CD4-positive, alpha-beta T cell treated with Interleukin-4 for 1 hour (primary cell): ENCODE data around the gene ASCL5.

Source experiments
- DNase-seq, 2 donors: peaks; one replicate each; pipeline ENCODE4 v3.0.0-alpha.2; 2020 to 2022

Gene ASCL5

DNA sequence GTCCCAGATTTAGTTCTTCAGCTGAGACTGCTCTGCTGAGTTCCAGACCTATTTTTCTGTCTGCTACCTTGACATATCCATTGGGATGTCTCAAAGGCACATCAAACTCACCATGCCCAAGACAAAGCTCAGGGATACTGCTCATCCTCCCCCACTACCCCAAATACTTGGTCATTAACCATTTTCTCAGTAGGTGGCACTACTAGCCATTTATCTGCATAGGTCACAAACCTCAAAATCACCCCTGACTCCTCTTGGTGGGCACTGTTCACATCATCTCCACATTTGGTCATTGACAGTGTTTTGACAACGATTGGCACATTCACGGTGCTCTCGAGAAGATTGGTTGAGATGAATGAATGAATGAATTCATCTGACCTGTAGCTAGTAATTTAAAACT lies 46.8 kb downstream of the ASCL5 start:
- no peak for DNase-seq

DNA sequence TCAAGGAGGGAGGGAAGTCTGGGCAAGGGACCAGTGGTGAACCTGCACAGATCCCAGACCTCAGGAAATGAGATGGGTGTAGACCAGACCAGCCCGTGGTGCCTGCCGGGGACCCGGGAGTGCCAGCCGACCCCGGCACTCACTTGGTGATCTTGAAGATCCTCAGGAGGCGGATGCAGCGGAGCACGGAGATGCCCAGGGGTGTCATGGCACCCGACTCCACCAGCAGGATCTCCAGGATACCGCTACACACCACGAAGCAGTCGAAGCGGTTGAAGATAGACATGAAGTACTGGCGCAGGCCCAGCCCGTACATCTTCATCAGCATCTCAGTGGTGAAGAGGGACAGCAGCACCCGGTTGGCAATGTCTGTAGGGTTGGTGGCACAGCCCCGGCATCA lies 49.2 kb downstream of the ASCL5 start:
- no peak for DNase-seq

DNA sequence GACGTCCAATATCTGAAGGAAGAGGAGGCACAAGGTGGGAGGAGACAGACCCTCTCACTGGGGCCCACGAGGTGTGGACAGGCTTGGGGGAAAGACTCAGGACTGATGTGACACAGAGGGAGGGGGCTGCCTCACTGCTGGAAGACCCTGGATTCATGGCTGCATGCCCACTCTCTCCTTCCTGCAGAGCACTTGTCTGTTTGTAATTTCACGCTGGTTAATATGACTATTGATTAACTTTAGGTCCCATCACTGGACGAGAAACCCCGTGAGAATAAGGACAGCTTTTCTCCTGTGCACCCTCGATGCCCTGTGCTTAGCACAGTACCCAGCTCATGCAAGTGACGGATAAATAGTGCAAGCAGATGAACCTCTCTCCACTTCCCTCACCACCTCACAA lies 49.9 kb downstream of the ASCL5 start:
- DNase-seq: no peak

DNA sequence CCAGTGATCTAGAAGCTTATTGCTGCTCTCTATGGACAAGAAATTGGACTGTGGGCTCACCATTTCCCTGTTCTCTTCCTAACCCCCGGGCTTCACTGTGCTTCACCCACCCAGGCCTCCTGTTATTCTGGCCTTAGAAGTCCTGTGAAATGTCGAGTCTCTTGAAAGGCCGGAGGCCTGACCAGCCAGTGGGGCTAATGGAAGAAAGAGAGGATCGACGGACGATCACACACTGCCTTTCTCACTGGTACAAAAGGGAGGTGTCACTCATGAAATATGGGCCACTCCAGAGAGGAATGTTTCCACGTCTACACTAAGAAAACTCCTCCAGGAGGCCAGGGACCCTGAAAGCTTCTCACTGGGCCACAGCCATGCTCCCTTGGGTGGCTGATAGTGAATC lies 50.9 kb downstream of the ASCL5 start:
- no peak for DNase-seq

DNA sequence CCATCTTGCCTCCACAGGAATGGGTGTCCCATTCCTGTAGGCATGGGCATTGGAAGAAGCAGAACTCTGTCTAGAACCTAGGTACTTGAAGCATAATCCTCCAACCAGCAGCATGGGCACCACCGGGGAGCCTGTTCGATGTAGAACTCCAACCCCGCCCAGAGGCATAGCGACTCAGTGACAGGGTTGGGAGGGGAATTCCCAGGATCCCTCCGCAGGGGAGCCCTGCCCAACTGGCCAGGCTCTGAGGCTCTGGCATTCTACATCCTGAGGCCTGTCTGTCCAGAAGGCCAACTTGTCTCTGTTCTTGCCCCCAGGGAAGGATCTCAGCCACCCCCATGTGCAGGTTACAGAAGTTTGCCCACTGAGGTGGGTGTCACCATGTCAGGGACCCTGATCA lies 53.0 kb downstream of the ASCL5 start:
- no peak for DNase-seq

DNA sequence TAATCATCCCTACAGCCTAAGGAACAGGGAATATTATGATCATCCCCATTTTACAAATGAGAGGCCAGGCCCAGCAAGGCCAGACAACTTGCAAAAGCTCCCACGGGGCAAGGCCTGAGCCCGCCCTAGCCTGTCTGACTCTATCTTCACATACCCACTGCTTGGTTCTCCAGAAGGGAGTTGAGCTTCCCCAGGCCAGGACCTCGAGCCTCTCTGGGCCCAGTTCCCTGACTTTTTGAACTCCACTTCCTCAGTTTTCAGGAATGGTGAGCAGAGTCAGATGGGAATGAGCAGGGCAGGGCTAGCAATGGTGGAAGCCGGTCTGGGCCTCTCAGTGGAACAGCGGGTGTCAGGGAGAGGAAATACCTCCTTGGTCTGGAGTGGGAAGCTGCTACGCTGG lies 54.1 kb downstream of the ASCL5 start:
- no peak for DNase-seq

DNA sequence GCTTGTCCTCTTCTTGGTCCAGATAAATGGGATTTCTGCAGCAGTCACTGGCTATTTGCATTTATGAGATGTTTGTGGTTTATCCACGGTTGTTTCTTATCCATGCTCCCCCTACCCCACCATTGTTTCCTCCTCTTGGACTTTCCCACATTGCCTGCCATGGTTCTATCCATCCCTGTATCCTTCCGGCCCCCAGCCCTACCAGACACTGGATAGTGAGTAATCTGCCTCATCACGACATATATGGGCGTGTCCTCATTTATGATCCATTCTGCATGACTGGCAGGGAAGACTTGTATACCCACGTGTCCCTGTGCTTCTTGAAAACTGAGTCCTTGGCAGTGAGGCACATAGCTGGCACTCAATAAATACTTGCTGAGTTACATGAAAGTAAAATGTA lies 54.8 kb downstream of the ASCL5 start:
- DNase-seq: no peak

DNA sequence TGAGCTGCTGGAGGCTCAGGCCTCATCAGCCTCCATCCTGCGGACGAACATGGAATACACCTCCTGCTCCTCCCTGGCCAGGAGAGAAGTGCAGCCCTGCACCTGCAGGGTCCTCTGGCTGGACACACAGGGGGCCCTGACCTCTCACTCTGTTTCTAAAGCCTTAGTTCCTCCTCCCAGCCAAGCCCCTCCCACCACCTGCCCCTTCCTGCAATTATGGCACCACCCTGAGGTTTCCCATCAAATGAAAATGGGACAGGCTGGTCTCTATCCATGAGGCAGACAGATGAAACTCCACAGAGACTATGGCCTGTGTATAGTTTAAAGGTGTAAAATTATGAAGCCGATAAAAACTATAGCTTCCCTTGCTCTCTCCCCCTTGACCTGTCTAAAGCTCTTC lies 57.3 kb downstream of the ASCL5 start:
- DNase-seq: no peak

DNA sequence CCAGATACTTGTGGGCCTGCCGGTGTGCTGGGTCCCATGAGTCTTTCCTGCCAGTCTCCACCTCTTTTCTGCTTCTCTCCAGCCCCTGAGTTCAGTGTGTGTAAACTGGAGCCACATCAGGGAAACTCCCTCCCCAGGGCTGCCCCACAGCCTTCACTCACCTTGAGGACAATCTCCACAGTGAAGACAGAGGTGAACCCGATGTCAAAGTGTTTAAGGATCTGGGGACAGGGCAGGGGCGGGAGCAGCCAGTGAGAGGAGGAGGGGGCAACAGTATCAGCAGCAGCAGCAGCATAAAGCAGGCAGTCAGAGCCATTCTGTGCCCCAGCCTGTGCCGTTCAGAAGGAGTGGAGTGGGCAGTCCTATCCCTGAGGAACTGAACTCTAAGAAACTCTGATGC lies 58.0 kb downstream of the ASCL5 start:
- DNase-seq: no peak

DNA sequence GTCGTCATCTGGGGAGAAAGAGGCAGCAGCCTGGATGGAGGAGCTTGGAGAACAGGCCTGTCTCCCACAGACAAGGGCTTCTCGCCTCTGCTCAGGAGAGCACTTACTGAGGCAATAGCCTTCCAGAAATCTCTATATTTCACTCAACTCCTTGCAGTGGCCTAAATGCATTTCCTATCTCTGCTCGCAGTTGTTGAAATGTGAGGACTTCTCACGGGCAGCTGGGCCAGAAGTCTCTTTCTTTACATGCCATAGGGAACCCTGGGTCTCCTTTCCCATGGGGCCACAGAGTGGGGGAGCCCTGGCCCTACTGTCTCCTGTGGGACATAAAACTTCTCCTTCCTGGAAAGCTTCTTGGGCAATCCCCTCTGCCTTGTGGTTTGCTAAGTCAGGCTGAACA lies 60.0 kb downstream of the ASCL5 start:
- no peak for DNase-seq

DNA sequence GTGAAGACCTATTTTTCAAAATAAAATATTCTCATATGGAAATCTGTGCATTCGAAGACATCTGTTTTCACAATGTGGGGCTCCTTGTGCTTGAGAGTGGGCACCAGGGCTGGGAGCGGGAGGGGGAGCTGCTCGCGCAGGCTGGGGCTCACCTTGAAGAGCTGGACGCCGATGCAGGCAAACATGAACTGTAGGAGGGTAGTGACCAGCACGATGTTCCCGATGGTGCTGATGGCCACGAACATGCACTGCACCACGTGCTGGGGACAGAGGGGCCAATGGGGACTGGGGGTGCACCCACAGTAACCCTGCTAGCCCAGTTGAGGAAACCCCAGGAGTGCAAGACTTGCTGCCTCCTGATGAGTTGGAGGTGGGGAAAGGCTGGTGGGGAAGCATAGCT lies 61.3 kb downstream of the ASCL5 start:
- DNase-seq: no peak

DNA sequence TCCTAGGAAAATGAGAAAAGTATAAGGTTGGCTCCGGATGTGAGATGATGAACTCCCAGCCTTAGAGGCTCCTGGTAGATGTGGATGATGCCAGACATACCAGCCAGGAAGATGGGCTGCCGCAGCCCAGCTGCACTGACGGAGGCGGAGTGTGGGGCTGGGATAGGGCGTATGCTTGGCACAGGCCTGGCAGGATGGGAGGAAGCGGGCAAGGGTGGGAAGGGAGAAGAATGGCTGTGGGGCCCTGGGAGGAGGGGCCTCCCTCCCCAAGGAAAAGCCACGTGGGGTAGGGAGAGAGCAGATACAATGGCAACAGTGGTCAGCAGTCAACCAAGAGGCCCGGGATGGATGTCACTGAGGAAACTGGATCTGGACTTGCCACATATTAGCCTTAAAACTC lies 62.2 kb downstream of the ASCL5 start:
- DNase-seq: no peak
